Naive thymus-derived CD4-positive, alpha-beta T cell (primary cell): ENCODE results near the gene LRRC15. TPM values are rescaled to one million over a fixed set of nuclear protein-coding genes. Genes with fewer than 3 reads are reported as not detected.
A peak's percentile ranks its signal among the peaks of the same experiment; 100 is the strongest.

Experiments
- ATAC-seq: fragments of 150-1000 bp; cut with Tn5 transposase; 2 replicates; pipeline ENCODE4 v1.10.0; 2021; ENCODE audit warnings: mild to moderate bottlenecking, moderate library complexity
- CTCF ChIA-PET: fragments of 350-600 bp; sonication (Branson Sonifier 250); formaldehyde crosslinking; loops from one replicate; lab custom pipeline; 2021; ENCODE audit warnings: antibody characterized with exemption; lab: Charles Lee
- POLR2A ChIA-PET: fragments of 350-600 bp; sonication (Branson Sonifier 250); formaldehyde crosslinking; loops from one replicate; lab custom pipeline; 2021; ENCODE audit warnings: antibody characterized with exemption, inconsistent platforms; lab: Charles Lee
- DNase-seq, 9 donors: peaks; one replicate each; pipeline versions ENCODE4 v3.0.0 to v3.0.0-alpha.2; 2020 to 2022; ENCODE audit warnings: mixed read lengths in 1 of 9
- H3K27ac ChIP-seq: one replicate; pipeline ENCODE4 v1.7.0; 2013; ENCODE audit warnings: mild to moderate bottlenecking, low read depth, low read length, moderate library complexity
- H3K27me3 ChIP-seq, 2 donors: one replicate each; pipeline ENCODE4 v1.7.0; 2013; ENCODE audit warnings: low read length in 2 of 2, mild to moderate bottlenecking in 2 of 2, moderate library complexity in 2 of 2; ENCODE audit not compliant: control insufficient read depth in 2 of 2, insufficient read depth in 2 of 2
- H3K36me3 ChIP-seq, 3 experiments: 1 replicate in 2 of 3; 2 replicates in 1 of 3; pipeline ENCODE4 v1.7.0; 2013; ENCODE audit warnings: low read length in 3 of 3, mild to moderate bottlenecking in 3 of 3, moderate library complexity in 1 of 3; ENCODE audit not compliant: insufficient read depth in 3 of 3, control insufficient read depth in 2 of 3
- H3K4me1 ChIP-seq, 2 donors: one replicate each; pipeline ENCODE4 v1.7.0; 2013; ENCODE audit warnings: low read length in 2 of 2, mild to moderate bottlenecking in 2 of 2, moderate library complexity in 1 of 2; ENCODE audit not compliant: control insufficient read depth in 2 of 2, insufficient read depth in 2 of 2
- H3K4me3 ChIP-seq: 2 replicates; pipeline ENCODE4 v1.7.0; 2013; ENCODE audit warnings: mild to moderate bottlenecking, low read length
- H3K9me3 ChIP-seq, 3 experiments: 1 replicate in 2 of 3; 2 replicates in 1 of 3; pipeline ENCODE4 v1.7.0; 2013; ENCODE audit warnings: low read length in 3 of 3; ENCODE audit not compliant: control insufficient read depth in 2 of 3
- H3K27ac Mint-ChIP-seq, 9 donors: one replicate each; pipeline ENCODE4 v1.8.0; 2020 to 2022; ENCODE audit warnings: mixed read lengths in 9 of 9, mild to moderate bottlenecking in 8 of 9, moderate library complexity in 5 of 9, inconsistent platforms in 2 of 9
- H3K27me3 Mint-ChIP-seq, 5 donors: one replicate each; pipeline ENCODE4 v1.8.0; 2021 to 2022; ENCODE audit warnings: mixed read lengths in 5 of 5, mild to moderate bottlenecking in 1 of 5
- H3K36me3 Mint-ChIP-seq, 5 donors: one replicate each; pipeline ENCODE4 v1.8.0; 2020 to 2022; ENCODE audit warnings: mixed read lengths in 5 of 5, mild to moderate bottlenecking in 3 of 5, inconsistent platforms in 1 of 5
- H3K4me1 Mint-ChIP-seq, 7 donors: one replicate each; pipeline ENCODE4 v1.8.0; 2020 to 2022; ENCODE audit warnings: mixed read lengths in 7 of 7, mild to moderate bottlenecking in 3 of 7, inconsistent platforms in 1 of 7
- H3K4me3 Mint-ChIP-seq, 10 donors: one replicate each; pipeline ENCODE4 v1.8.0; 2020 to 2022; ENCODE audit warnings: mild to moderate bottlenecking in 10 of 10, mixed read lengths in 10 of 10, moderate library complexity in 6 of 10, inconsistent platforms in 2 of 10
- H3K9me3 Mint-ChIP-seq, 11 donors: one replicate each; pipeline ENCODE4 v1.8.0; 2020 to 2022; ENCODE audit warnings: mixed read lengths in 11 of 11, mild to moderate bottlenecking in 4 of 11, inconsistent platforms in 1 of 11, moderate library complexity in 1 of 11
- intact Hi-C, 2 donors: fragments of 100-400 bp; cut with micrococcal nuclease; formaldehyde crosslinking; loops; one replicate each; pipeline ENCODE4 v1.15.1; 2023
- polyA plus RNA-seq, 2 donors: library from polyadenylated mRNA; unstranded; fragments of 300-500 nt; fragmentation: Illumina TruSeq; gene quantifications; one replicate each; pipeline ENCODE4 v1.2.3, GENCODE V29; 2021
- total RNA-seq, 6 experiments: library from RNA in 5 of 6; stranded (reverse) in 5 of 6; gene quantifications; 1 replicate in 5 of 6; 2 replicates in 1 of 6; pipeline ENCODE4 v1.2.3 and lab custom pipeline; 2021 to 2026

LRRC15 gene
- total and polyA plus RNA-seq, 7 experiments from 2014 or later: not detected

DNA sequence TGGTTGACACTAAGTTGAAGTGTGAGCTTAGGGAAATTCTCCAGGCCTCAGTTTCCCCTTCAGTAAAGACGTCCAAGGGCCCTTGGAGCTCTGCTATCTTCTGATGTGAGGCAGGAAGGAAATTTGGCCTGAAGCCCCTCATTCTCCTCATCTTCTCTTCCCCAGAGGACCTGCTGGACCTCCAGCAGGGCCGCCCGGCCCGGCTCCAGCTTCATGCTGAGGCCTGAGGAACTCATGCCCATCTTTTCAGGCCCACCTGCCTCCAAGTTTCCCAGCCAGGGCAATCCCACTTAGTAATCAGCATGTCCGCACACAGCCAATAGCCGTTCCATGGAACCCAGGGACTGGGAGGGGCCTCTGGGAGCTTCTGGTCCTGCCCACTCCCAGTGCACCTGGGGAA is 4.0 kb downstream of the LRRC15 start:
- ChIA-PET CTCF (interaction anchor here (0.7 to 1.0 kb wide), 2 partner anchors 22 to 38 kb away, joined by 3 to 4 read pairs; no protein-coding TSS in a partner anchor), POLR2A (no interaction called here)
- Histone ChIP-seq H3K36me3 (no peaks in the 10 kb centered on the region), H3K9me3 (no peaks in the 10 kb centered on the region), H3K4me3 (no peak overlapping the region), H3K4me1 (no peaks in the 10 kb centered on the region), H3K27me3 (no peaks in the 10 kb centered on the region), H3K27ac (no peak overlapping the region)
- DNase-seq (no peak), ATAC-seq (no peak)
- no peak overlapping the region for H3K27ac Mint-ChIP-seq
- no peaks in the 10 kb centered on the region for H3K9me3 Mint-ChIP-seq
- H3K4me3 Mint-ChIP-seq: no peak overlapping the region
- H3K36me3 Mint-ChIP-seq: no peaks in the 10 kb centered on the region
- peaks cover 22 to 30% (median 28%) of the 10 kb centered on the region in 5 donors for H3K27me3 Mint-ChIP-seq
- peaks cover 0 to 5% (median 0%) of the 10 kb centered on the region in 7 donors for H3K4me1 Mint-ChIP-seq
- intact Hi-C loops: no loop called here

- intact Hi-C loops: no loop called here
- no peaks in the 10 kb centered on the region for H3K36me3 Mint-ChIP-seq
- ATAC-seq (no peak), DNase-seq (no peak)
- H3K27ac ChIP-seq: no peak overlapping the region
- no peak overlapping the region for H3K4me3 ChIP-seq
- CTCF ChIA-PET: interaction anchor here (0.7 kb wide), 1 partner anchor 39 kb away, joined by 3 read pairs; no protein-coding TSS in a partner anchor
- no peak overlapping the region for H3K27ac Mint-ChIP-seq
- H3K9me3 ChIP-seq: no peaks in the 10 kb centered on the region
- POLR2A ChIA-PET: interaction anchor here (1.6 kb wide), 1 partner anchor 33 kb away, joined by 5 read pairs; no protein-coding TSS in a partner anchor
- no peaks in the 10 kb centered on the region for H3K4me1 ChIP-seq
- H3K27me3 ChIP-seq: no peaks in the 10 kb centered on the region
- H3K27me3 Mint-ChIP-seq: peaks cover 15 to 26% (median 22%) of the 10 kb centered on the region in 5 donors
- peaks cover 0 to 1% (median 0%) of the 10 kb centered on the region in 7 donors for H3K4me1 Mint-ChIP-seq
- H3K9me3 Mint-ChIP-seq: no peaks in the 10 kb centered on the region
- H3K36me3 ChIP-seq: no peaks in the 10 kb centered on the region
- no peak overlapping the region for H3K4me3 Mint-ChIP-seq
Measured at GRCh38 chr3:194364652-194365434, 4.7 kb downstream of the LRRC15 start.

GRCh38 chr3:194364314-194364651 is 5.3 kb downstream of the LRRC15 start:
- Histone ChIP-seq H3K9me3 (no peaks in the 10 kb centered on the region), H3K4me1 (no peaks in the 10 kb centered on the region), H3K36me3 (no peaks in the 10 kb centered on the region), H3K4me3 (no peak overlapping the region), H3K27ac (no peak overlapping the region), H3K27me3 (no peaks in the 10 kb centered on the region)
- intact Hi-C loops: no loop called here
- no peaks in the 10 kb centered on the region for H3K9me3 Mint-ChIP-seq
- CTCF ChIA-PET: interaction anchor here (0.5 kb wide), 1 partner anchor 16 kb away, joined by 3 read pairs; no protein-coding TSS in a partner anchor
- H3K27ac Mint-ChIP-seq: no peak overlapping the region
- H3K4me3 Mint-ChIP-seq: no peak overlapping the region
- DNase-seq (no peak), ATAC-seq (no peak)
- POLR2A ChIA-PET: interaction anchor here (1.6 kb wide), 1 partner anchor 34 kb away, joined by 5 read pairs; no protein-coding TSS in a partner anchor
- peaks cover 13 to 24% (median 17%) of the 10 kb centered on the region in 5 donors for H3K27me3 Mint-ChIP-seq
- no peaks in the 10 kb centered on the region for H3K4me1 Mint-ChIP-seq
- no peaks in the 10 kb centered on the region for H3K36me3 Mint-ChIP-seq

GRCh38 chr3:194360568-194360967 is 9.0 kb downstream of the LRRC15 start:
- POLR2A ChIA-PET: no interaction called here
- no peak overlapping the region for H3K27ac ChIP-seq
- no peaks in the 10 kb centered on the region for H3K36me3 ChIP-seq
- H3K27me3 ChIP-seq: no peaks in the 10 kb centered on the region
- ATAC-seq: no peak
- no peak for DNase-seq
- no peak overlapping the region for H3K4me3 Mint-ChIP-seq
- H3K9me3 Mint-ChIP-seq: no peaks in the 10 kb centered on the region
- no peaks in the 10 kb centered on the region for H3K36me3 Mint-ChIP-seq
- CTCF ChIA-PET: interaction anchor here (0.6 kb wide), 1 partner anchor 585 kb away, joined by 3 read pairs; no protein-coding TSS in a partner anchor
- H3K4me1 Mint-ChIP-seq: peaks cover 0 to 4% (median 0%) of the 10 kb centered on the region in 7 donors
- H3K27ac Mint-ChIP-seq: peak overlapping the region in 1 of 9 donors; percentile 26
- H3K4me1 ChIP-seq: no peaks in the 10 kb centered on the region
- no peaks in the 10 kb centered on the region for H3K9me3 ChIP-seq
- intact Hi-C loops: no loop called here
- H3K4me3 ChIP-seq: no peak overlapping the region
- H3K27me3 Mint-ChIP-seq: peaks cover 0 to 7% (median 3%) of the 10 kb centered on the region in 5 donors

DNA sequence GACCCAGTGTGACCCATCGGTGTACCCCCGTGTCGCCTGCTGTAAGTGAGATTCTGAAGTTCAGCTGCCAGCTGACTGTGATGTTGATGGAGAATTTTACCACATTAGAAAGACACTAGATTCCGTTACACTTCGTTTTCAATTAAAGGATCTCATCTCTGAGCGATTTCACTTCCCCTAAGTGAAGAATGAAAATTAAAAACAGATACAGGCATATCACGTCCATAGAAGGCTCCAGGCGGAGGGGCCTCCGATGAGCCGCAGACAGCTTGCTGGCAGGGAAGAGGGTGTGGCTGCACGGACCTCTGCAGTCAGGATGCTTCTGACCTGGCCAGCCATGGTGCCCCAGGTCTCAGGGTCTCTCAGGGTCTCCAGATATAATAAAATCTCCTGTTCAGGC is 11.9 kb downstream of the LRRC15 start:
- DNase-seq: no peak
- H3K27ac Mint-ChIP-seq: no peak overlapping the region
- H3K4me1 Mint-ChIP-seq: peaks cover 0 to 16% (median 4%) of the 10 kb centered on the region in 7 donors
- Histone ChIP-seq H3K36me3 (no peaks in the 10 kb centered on the region), H3K9me3 (no peaks in the 10 kb centered on the region), H3K27me3 (no peaks in the 10 kb centered on the region), H3K27ac (no peak overlapping the region), H3K4me3 (no peak overlapping the region), H3K4me1 (no peaks in the 10 kb centered on the region)
- H3K27me3 Mint-ChIP-seq: peaks cover 0 to 7% (median 3%) of the 10 kb centered on the region in 5 donors
- H3K36me3 Mint-ChIP-seq: no peaks in the 10 kb centered on the region
- H3K4me3 Mint-ChIP-seq: no peak overlapping the region
- POLR2A ChIA-PET: no interaction called here
- ATAC-seq: no peak
- CTCF ChIA-PET: interaction anchor here (0.7 kb wide), 1 partner anchor 405 kb away, joined by 3 read pairs; no protein-coding TSS in a partner anchor
- intact Hi-C loops: no loop called here
- no peaks in the 10 kb centered on the region for H3K9me3 Mint-ChIP-seq

- ChIA-PET CTCF (interaction anchor here (1.4 kb wide), 1 partner anchor 49 kb away, joined by 7 read pairs; no protein-coding TSS in a partner anchor), POLR2A (interaction anchor here (0.6 kb wide), 1 partner anchor 17 kb away, joined by 3 read pairs; no protein-coding TSS in a partner anchor)
- no peaks in the 10 kb centered on the region for H3K36me3 Mint-ChIP-seq
- DNase-seq: no peak
- Histone ChIP-seq H3K4me1 (no peaks in the 10 kb centered on the region), H3K9me3 (no peaks in the 10 kb centered on the region), H3K36me3 (no peaks in the 10 kb centered on the region), H3K4me3 (no peak overlapping the region), H3K27me3 (no peaks in the 10 kb centered on the region), H3K27ac (no peak overlapping the region)
- H3K27me3 Mint-ChIP-seq: peaks cover 0 to 7% (median 3%) of the 10 kb centered on the region in 5 donors
- peaks cover 0 to 16% (median 4%) of the 10 kb centered on the region in 7 donors for H3K4me1 Mint-ChIP-seq
- ATAC-seq: no peak
- peak overlapping the region in 1 of 10 donors; percentile 30 for H3K4me3 Mint-ChIP-seq
- H3K27ac Mint-ChIP-seq: no peak overlapping the region
- intact Hi-C loops: no loop called here
- H3K9me3 Mint-ChIP-seq: no peaks in the 10 kb centered on the region
Measured at GRCh38 chr3:194355379-194355778, 14.2 kb downstream of the LRRC15 start.
